Activated CD4-positive, alpha-beta memory T cell treated with anti-CD3 and anti-CD28 coated beads, Interleukin-2, amount 10 ng/mL, durations not matched to agents 7 days and 5 days (primary cell): ENCODE results near the gene PHKB. TPM values are rescaled to one million over a fixed set of nuclear protein-coding genes. Genes with fewer than 3 reads are reported as not detected.

Experiments used
- CTCF ChIA-PET: fragments of 350-600 bp; sonication (Branson Sonifier 250); formaldehyde crosslinking; loops from one replicate; lab custom pipeline; 2021; ENCODE audit warnings: antibody characterized with exemption, inconsistent platforms; lab: Charles Lee
- POLR2A ChIA-PET: fragments of 350-600 bp; sonication (Branson Sonifier 250); formaldehyde crosslinking; loops from one replicate; lab custom pipeline; 2021; ENCODE audit warnings: antibody characterized with exemption; lab: Charles Lee
- DNase-seq: peaks from one replicate; pipeline ENCODE4 v3.0.0-alpha.2; 2020
- H3K27ac Mint-ChIP-seq: one replicate; pipeline ENCODE4 v1.8.0; 2021; ENCODE audit warnings: mild to moderate bottlenecking, mixed read lengths
- H3K27me3 Mint-ChIP-seq: one replicate; pipeline ENCODE4 v1.8.0; 2021; ENCODE audit warnings: mixed read lengths
- H3K36me3 Mint-ChIP-seq: one replicate; pipeline ENCODE4 v1.8.0; 2021; ENCODE audit warnings: low read depth, mixed read lengths
- H3K4me1 Mint-ChIP-seq: one replicate; pipeline ENCODE4 v1.8.0; 2021; ENCODE audit warnings: mixed read lengths
- H3K4me3 Mint-ChIP-seq: one replicate; pipeline ENCODE4 v1.8.0; 2021; ENCODE audit warnings: mild to moderate bottlenecking, mixed read lengths
- H3K9me3 Mint-ChIP-seq: one replicate; pipeline ENCODE4 v1.8.0; 2021; ENCODE audit warnings: mixed read lengths
- total RNA-seq, 2 experiments: library from RNA; stranded (reverse); gene quantifications; one replicate each; pipeline ENCODE4 v1.2.3, GENCODE V29; 2021

Gene PHKB
- total RNA-seq, 2 experiments from 2014 or later, result 33.2 to 36.3 TPM

DNA sequence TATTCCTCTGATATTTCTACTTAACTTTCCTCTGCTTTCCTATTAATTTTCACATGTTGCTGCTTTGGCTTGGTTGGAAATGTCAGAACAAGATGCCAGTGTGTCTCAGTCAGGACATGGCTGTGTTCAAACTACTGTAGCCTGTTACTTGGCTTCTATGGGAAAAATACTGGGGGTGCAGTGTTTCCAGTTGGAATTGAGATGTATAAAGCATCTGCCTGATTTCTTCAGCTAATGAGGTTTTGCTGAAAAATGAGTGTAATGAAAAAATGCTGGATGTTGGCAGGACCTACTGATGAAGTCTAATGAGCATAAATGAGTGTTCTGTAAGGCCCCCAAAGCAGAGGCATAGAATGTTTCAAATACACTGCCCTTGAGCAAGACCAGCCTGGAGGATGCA, 166.6 kb downstream of the PHKB start:
- peaks cover 13% of the 10 kb centered on the region for H3K36me3 Mint-ChIP-seq
- H3K4me3 Mint-ChIP-seq, result no peak overlapping the region
- POLR2A ChIA-PET, result no interaction called here
- H3K9me3 Mint-ChIP-seq, result peaks cover 5% of the 10 kb centered on the region
- no peak for DNase-seq
- CTCF ChIA-PET, result no interaction called here
- no peaks in the 10 kb centered on the region for H3K27me3 Mint-ChIP-seq
- H3K4me1 Mint-ChIP-seq, result peaks cover 3% of the 10 kb centered on the region
- no peak overlapping the region for H3K27ac Mint-ChIP-seq

DNA sequence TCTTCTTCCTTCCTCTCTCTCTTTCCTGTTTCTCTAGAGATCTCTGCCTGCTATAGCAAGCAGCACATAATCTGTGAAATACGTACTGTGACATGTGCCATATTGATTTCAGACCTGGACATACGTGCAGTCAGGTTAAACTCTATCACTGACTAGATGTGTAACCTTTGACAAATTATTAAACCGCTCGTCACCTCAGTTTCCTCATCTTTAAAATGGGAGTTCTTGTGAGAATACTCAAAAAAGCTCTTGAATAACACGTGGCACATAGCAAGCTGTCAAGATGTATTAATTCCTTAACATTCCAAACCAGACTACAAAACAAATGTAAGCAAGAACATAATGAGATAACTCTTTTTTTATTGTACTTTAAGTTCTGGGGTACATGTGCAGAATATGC, 170.0 kb downstream of the PHKB start:
- H3K36me3 Mint-ChIP-seq, result peaks cover 28% of the 10 kb centered on the region
- H3K27me3 Mint-ChIP-seq, result no peaks in the 10 kb centered on the region
- no peak overlapping the region for H3K4me3 Mint-ChIP-seq
- H3K27ac Mint-ChIP-seq, result no peak overlapping the region
- DNase-seq, result no peak
- ChIA-PET POLR2A (no interaction called here), CTCF (no interaction called here)
- H3K9me3 Mint-ChIP-seq, result peaks cover 5% of the 10 kb centered on the region
- peaks cover 8% of the 10 kb centered on the region for H3K4me1 Mint-ChIP-seq

DNA sequence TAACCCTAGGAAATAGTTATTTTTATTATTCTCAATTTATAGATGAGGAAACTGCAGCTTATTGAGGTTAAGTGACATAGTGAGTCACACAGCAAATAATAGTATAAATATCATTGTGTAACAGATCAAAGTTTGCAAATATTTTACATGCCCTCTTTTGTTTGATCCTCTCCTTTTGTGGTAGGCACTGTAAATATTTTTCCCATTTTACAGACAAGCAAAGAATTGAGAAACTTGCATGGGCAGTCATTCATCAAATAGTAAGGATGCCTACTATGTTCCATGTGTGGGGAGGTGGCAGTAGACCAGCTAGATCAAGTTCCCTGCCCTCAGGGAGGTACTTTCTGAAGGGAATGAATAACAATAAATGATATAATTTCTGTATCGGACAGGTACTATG, 173.0 kb downstream of the PHKB start:
- Mint-ChIP-seq H3K27me3 (no peaks in the 10 kb centered on the region), H3K36me3 (peaks cover 22% of the 10 kb centered on the region), H3K4me1 (peaks cover 5% of the 10 kb centered on the region), H3K27ac (no peak overlapping the region), H3K4me3 (no peak overlapping the region), H3K9me3 (no peaks in the 10 kb centered on the region)
- POLR2A ChIA-PET, result no interaction called here
- no peak for DNase-seq
- CTCF ChIA-PET, result no interaction called here

DNA sequence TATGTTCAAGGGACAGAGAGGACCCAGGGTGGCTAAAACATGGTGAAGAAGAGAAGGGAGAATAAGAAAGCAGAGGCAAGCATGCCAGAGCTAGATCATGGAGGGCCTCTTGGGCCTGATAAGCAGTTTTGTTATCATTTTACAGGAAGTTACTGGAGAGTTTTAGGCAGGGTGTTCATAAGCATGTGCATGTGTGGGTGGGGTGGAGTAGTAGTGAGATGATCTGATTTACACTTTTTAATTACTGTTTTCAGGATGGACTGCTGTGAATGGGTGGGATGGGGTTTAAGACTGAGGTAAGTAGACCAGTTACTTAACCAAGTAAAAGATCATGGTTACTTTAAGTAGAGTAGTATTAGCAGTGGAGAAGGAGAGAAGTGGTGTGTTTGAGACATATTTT, 173.6 kb downstream of the PHKB start:
- ChIA-PET POLR2A (no interaction called here), CTCF (no interaction called here)
- Mint-ChIP-seq H3K4me1 (peaks cover 5% of the 10 kb centered on the region), H3K9me3 (no peaks in the 10 kb centered on the region), H3K4me3 (no peak overlapping the region), H3K36me3 (peaks cover 22% of the 10 kb centered on the region), H3K27me3 (no peaks in the 10 kb centered on the region), H3K27ac (no peak overlapping the region)
- DNase-seq, result no peak

DNA sequence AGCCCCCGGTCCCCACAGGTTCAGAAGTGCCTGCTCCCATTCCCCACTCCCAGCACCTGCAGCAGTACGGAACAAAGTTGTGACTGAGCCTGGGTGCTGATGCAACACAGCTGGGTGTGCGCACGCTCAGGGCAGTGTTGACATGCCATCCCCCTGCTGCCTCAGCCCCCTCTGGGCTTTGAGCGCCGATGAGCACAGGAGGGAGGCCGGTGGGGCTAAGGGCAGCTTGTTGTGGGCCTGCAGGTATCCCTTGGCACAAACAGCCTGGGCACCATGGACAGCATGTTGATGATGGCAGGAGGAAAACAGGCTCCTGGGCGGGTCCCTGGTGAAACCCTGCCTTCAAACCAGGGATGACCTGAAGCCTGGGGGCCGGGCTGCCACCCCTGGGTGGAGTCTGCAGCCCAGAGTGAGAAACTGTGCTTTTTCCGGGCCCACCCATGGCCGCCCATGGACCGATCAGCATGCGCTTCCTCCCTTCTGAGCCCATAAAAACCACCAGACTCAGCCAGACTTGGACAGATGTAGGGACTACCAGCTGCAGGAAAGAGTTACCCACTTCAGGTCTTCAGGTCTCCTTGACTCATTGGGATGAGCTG, 175.5 kb downstream of the PHKB start:
- peaks cover 5% of the 10 kb centered on the region for H3K4me1 Mint-ChIP-seq
- POLR2A ChIA-PET, result no interaction called here
- H3K9me3 Mint-ChIP-seq, result no peaks in the 10 kb centered on the region
- no peaks in the 10 kb centered on the region for H3K27me3 Mint-ChIP-seq
- no peak for DNase-seq
- peaks cover 22% of the 10 kb centered on the region for H3K36me3 Mint-ChIP-seq
- no peak overlapping the region for H3K4me3 Mint-ChIP-seq
- H3K27ac Mint-ChIP-seq, result no peak overlapping the region
- CTCF ChIA-PET, result no interaction called here

DNA sequence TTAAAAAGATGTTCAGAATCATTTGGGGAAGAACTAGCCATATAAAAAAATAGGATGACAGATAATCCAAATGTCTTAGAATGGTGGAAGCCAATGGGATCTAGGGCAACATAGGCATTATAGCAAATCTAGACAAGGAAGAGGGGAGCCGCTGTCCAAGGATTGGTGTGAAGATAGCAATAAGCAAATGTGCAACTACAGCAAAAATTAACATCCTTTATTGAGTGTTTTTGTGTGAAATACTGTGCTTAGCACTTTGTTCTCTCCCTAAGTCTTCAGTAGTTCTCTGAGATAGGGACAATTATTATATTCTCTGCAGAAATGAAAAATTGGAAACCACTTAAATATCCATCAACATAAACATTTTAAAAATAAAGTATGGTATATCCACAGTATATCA, 177.0 kb downstream of the PHKB start:
- ChIA-PET POLR2A (interaction anchor here (1.2 kb wide), 1 partner anchor 177 kb away, joined by 3 read pairs; the partner anchor contains the start of genes ITFG1 and PHKB), CTCF (no interaction called here)
- no peak for DNase-seq
- no peaks in the 10 kb centered on the region for H3K9me3 Mint-ChIP-seq
- no peak overlapping the region for H3K4me3 Mint-ChIP-seq
- H3K27ac Mint-ChIP-seq, result no peak overlapping the region
- peaks cover 7% of the 10 kb centered on the region for H3K4me1 Mint-ChIP-seq
- H3K36me3 Mint-ChIP-seq, result peaks cover 32% of the 10 kb centered on the region
- no peaks in the 10 kb centered on the region for H3K27me3 Mint-ChIP-seq

DNA sequence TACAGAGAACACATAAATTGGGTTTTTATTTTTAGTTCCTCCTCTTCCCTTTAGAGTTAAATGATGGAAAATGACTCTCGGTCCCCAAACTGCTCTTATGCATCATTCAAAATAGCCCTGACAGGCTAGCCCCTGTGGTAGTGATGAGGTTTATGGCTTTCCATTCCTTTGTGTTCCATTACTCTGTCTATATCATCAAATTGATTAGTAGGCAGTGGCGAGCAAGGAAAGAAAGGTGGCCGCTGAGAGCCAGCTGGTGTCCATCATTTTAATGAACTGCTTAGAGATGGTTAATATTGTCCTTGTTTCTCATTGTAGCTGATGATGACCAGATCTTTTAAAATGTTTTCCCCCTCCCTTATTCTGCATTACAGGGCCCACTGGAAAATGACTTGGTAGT, 179.5 kb downstream of the PHKB start:
- Mint-ChIP-seq H3K36me3 (peaks cover 21% of the 10 kb centered on the region), H3K4me3 (no peak overlapping the region), H3K27ac (no peak overlapping the region), H3K4me1 (peaks cover 13% of the 10 kb centered on the region), H3K9me3 (no peaks in the 10 kb centered on the region), H3K27me3 (no peaks in the 10 kb centered on the region)
- ChIA-PET POLR2A (no interaction called here), CTCF (no interaction called here)
- DNase-seq, result no peak

DNA sequence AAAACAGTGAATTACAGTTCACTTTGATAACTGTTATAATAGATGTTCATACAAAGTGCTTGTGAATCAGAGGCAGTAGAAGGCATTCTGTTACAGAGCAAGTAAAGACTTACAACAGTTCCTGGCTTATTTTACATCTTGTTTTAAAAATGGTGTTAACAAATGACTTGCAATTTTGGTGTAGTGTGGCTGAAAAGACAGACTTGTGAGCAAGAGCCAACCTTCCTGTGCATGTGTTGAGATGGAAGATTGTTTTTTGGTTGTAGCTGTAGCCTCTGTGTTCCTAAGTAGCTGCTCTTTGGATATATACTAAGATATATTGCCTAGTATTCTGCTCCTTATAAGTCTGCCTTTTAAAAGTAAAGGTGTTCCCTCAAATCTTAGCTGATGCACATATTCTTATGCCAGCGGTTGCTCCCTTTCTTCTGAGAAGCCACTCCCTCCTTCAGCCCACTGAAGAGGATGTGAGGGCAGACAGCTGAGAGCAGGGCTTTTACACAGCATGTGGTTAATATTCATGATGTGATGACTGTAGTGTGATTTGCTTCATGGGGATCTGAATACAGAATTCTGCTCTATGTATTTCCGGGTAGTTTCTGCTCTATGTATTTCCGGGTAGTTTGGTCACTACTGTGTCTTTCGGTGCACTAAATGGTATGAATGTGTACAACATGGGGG, 182.3 kb downstream of the PHKB start:
- DNase-seq, result peak; percentile 36
- Mint-ChIP-seq H3K9me3 (no peaks in the 10 kb centered on the region), H3K36me3 (peaks cover 18% of the 10 kb centered on the region), H3K27ac (peak overlapping the region; percentile 52), H3K4me1 (peaks cover 13% of the 10 kb centered on the region), H3K4me3 (no peak overlapping the region), H3K27me3 (no peaks in the 10 kb centered on the region)
- POLR2A ChIA-PET, result no interaction called here
- CTCF ChIA-PET, result no interaction called here

DNA sequence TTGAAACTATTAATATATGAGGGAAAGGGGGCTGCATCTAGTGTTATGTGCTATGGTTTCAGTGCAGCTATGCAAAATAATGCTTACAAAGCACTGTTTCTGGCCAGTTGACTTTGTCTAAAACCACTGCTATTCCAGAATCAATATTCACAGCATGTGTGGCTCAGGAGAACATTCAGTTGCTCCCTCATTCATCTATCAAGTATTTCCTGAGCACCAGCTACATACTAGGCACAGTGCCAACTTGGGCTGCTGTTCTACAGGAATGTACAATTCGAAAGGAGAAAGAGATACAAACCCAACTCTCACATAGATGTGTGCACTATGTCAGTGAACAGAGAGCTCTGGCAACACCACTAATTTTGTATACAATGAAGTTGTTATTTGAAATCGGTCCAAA, 183.0 kb downstream of the PHKB start:
- no peak overlapping the region for H3K4me3 Mint-ChIP-seq
- H3K27me3 Mint-ChIP-seq, result no peaks in the 10 kb centered on the region
- H3K27ac Mint-ChIP-seq, result no peak overlapping the region
- no peaks in the 10 kb centered on the region for H3K9me3 Mint-ChIP-seq
- ChIA-PET CTCF (no interaction called here), POLR2A (no interaction called here)
- peaks cover 13% of the 10 kb centered on the region for H3K4me1 Mint-ChIP-seq
- no peak for DNase-seq
- peaks cover 18% of the 10 kb centered on the region for H3K36me3 Mint-ChIP-seq

DNA sequence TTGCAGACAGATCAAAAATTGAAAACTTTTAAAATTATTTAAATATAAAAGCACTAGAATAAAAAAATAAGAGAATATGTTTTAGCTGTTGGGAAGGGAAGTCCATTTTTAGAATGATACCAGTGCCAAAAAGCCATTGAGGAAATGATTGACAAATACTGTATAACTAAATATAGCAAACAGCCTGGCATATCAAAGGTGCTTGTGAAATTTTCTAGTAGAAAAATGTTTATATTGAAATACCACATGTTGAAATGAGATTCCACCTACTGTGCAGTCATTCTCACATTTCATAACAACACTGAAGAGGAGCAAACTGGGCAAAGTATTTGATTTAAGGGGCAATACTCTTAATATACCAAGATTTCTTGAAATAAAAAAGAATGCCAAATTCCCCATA, 183.5 kb downstream of the PHKB start:
- Mint-ChIP-seq H3K4me1 (peaks cover 13% of the 10 kb centered on the region), H3K36me3 (peaks cover 18% of the 10 kb centered on the region), H3K27me3 (no peaks in the 10 kb centered on the region), H3K27ac (no peak overlapping the region), H3K9me3 (no peaks in the 10 kb centered on the region), H3K4me3 (no peak overlapping the region)
- DNase-seq, result no peak
- POLR2A ChIA-PET, result no interaction called here
- CTCF ChIA-PET, result no interaction called here

DNA sequence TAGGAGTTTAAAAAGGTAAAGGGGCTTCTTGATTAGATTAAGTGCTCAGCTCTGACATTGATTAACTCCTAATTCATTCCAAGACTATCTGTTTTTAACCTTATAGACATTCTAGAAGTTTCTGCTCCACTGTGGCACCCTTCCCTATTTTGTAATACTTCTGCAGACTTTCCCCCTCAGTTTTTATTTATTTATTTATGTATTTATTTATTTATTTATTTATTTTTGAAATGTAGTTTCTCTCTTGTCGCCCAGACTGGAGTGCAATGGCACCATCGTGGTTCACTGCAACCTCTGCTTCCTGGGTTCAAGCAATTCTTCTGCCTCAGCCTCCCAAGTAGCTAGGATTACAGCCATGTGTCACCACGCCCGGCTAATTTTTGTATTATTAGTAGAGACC, 185.8 kb downstream of the PHKB start:
- DNase-seq, result no peak
- CTCF ChIA-PET, result no interaction called here
- no peak overlapping the region for H3K4me3 Mint-ChIP-seq

DNA sequence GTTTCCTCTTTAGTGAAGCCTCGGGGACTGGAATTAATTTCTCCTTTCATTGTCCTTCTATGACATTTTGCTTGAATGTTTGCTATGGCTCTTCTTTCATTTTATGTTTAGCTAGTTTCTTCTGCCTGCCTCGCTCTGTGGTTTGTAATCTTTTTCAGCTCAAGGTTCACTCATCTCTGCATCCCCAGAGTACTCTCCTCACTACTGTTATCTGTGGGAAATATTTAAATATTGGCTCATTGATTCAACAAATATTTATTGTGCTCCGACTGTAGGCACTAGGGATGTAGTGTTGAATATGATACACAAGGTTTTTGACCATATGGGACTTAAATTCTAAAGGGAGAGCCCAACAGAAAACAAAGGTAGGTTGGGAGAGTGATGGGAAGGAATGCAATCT, 195.9 kb downstream of the PHKB start:
- ChIA-PET CTCF (no interaction called here), POLR2A (no interaction called here)
- H3K27ac Mint-ChIP-seq, result no peak overlapping the region
- no peaks in the 10 kb centered on the region for H3K4me1 Mint-ChIP-seq
- no peaks in the 10 kb centered on the region for H3K9me3 Mint-ChIP-seq
- no peak for DNase-seq
- no peaks in the 10 kb centered on the region for H3K27me3 Mint-ChIP-seq
- H3K36me3 Mint-ChIP-seq, result peaks cover 39% of the 10 kb centered on the region
- H3K4me3 Mint-ChIP-seq, result no peak overlapping the region

More for the DNA sequence above, 185.8 kb downstream of the PHKB start:
- Mint-ChIP-seq H3K4me1 (peaks cover 13% of the 10 kb centered on the region), H3K27ac (no peak overlapping the region), H3K9me3 (no peaks in the 10 kb centered on the region), H3K36me3 (peaks cover 15% of the 10 kb centered on the region), H3K27me3 (no peaks in the 10 kb centered on the region)
- POLR2A ChIA-PET, result no interaction called here

DNA sequence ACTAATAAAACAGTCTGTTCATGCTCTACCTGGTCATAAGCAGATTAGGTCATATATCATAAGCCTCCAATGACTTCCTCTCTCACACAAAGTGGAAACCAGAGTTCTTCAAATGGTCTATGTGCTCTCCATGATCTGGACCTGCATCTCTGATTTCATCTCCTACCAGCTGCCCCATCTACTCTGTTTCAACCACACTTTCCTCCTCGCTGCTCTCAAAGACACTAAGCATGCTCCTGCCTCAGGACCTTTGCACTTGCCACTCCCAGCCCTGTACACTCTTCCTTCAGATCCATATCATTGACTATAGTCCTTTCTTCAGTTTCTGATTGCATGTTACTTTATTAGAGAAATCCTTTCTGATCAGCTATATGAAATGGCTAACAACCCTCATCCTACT, 196.8 kb downstream of the PHKB start:
- no peaks in the 10 kb centered on the region for H3K4me1 Mint-ChIP-seq
- no peak overlapping the region for H3K27ac Mint-ChIP-seq
- H3K4me3 Mint-ChIP-seq, result no peak overlapping the region
- H3K27me3 Mint-ChIP-seq, result no peaks in the 10 kb centered on the region
- POLR2A ChIA-PET, result no interaction called here
- peaks cover 39% of the 10 kb centered on the region for H3K36me3 Mint-ChIP-seq
- DNase-seq, result no peak
- no peaks in the 10 kb centered on the region for H3K9me3 Mint-ChIP-seq
- CTCF ChIA-PET, result no interaction called here

DNA sequence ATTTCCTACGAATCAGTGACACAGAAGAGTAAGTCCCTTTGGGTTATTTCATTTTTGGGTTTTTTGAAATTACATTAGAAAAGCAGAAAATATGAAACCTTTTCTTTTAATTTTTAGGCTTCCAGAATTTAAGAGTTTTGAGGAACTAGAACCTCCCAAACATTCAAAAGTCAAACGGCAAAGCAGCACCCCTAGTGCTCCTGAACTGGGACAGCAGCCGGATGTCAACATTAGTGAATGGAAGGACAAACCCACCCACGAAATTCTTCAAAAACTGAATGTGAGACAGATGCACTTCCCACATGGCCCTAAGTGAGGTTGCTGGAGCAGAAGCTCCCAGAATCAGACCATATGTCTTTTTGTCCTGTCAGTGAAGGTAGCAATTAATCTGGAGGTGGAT, 199.4 kb downstream of the PHKB start:
- peaks cover 34% of the 10 kb centered on the region for H3K36me3 Mint-ChIP-seq
- H3K4me3 Mint-ChIP-seq, result no peak overlapping the region
- CTCF ChIA-PET, result no interaction called here
- no peaks in the 10 kb centered on the region for H3K4me1 Mint-ChIP-seq
- no peak for DNase-seq
- no peak overlapping the region for H3K27ac Mint-ChIP-seq
- no peaks in the 10 kb centered on the region for H3K27me3 Mint-ChIP-seq
- H3K9me3 Mint-ChIP-seq, result no peaks in the 10 kb centered on the region
- POLR2A ChIA-PET, result no interaction called here
